SH-SY5Y (cell line): ENCODE measurements around the gene MED27.

Source experiments
- GATA2 ChIP-seq: IDR thresholded peaks from 2 replicates; pipeline ENCODE4 v1.6.1; 2011; ENCODE audit warnings: mild to moderate bottlenecking, low read depth, low read length
- GATA3 ChIP-seq: IDR thresholded peaks from 2 replicates; pipeline ENCODE4 v1.6.1; 2011; ENCODE audit warnings: low read depth, mild to moderate bottlenecking, low read length, moderate library complexity

DNA sequence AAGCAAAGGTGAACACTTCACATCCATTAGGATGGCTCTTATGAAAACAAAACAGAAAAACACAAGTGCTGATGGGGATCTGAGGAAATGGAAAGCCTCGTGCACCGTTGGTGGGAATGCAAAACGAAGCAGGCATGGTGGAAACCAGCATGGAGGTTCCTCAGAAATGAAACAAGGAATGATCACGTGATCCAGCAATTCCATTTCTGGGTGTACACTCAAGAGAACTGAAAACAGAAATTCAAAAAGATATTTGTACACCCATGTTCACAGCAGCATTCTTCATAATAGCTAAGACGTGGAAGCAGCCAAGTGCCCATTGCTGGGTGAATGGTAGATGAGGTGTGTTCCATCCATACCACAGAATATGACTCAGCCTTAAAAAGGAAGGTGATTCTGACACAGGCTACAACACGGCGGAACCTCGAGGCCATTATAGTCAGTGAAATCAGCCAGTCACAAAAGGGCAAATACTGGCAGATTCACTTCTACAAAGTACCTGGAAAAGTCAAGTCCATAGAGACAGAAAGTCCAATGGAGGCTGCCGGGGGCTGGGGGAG is 252.6 kb downstream of the MED27 start:
- TF ChIP-seq GATA2 (no peak), GATA3 (no peak)
